ENCODE measurements around the gene RASAL2. TPM values are rescaled to one million over a fixed set of nuclear protein-coding genes. Genes with fewer than 3 reads are reported as not detected.

The RASAL2 gene
- total and polyA plus RNA-seq, 2 of the 13 experiments (the other 11 are each of a cell fraction or from before 2014, with no cell fraction given): 5.4 to 5.9 TPM

- TF ChIP-seq, protein P1, sequence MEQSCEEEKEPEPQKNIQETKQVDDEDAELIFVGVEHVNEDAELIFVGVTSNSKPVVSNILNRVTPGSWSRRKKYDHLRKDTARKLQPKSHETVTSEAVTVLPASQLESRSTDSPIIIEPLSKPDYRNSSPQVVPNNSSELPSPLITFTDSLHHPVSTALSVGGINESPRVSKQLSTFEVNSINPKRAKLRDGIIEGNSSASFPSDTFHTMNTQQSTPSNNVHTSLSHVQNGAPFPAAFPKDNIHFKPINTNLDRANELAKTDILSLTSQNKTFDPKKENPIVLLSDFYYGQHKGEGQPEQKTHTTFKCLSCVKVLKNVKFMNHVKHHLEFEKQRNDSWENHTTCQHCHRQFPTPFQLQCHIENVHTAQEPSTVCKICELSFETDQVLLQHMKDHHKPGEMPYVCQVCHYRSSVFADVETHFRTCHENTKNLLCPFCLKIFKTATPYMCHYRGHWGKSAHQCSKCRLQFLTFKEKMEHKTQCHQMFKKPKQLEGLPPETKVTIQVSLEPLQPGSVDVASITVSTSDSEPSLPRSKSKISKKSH (CRISPR knock-in tag; IDR thresholded peaks at IDR 0.05; ENCODE audit: borderline replicate concordance): 0 out of 2 replicates have a peak, but pooled peaks have one; percentile 23
- no peak for TF ChIP-seq ZSCAN25 (CRISPR knock-in tag; IDR thresholded peaks at IDR 0.05)
- TF ChIP-seq, protein P2, sequence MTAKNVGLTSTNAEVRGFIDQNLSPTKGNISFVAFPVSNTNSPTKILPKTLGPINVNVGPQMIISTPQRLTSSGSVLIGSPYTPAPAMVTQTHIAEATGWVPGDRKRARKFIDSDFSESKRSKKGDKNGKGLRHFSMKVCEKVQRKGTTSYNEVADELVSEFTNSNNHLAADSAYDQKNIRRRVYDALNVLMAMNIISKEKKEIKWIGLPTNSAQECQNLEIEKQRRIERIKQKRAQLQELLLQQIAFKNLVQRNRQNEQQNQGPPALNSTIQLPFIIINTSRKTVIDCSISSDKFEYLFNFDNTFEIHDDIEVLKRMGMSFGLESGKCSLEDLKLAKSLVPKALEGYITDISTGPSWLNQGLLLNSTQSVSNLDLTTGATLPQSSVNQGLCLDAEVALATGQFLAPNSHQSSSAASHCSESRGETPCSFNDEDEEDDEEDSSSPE (CRISPR knock-in tag; IDR thresholded peaks at IDR 0.05): peak; percentile 51; the same call in 1 of the 2 replicates
- peak; percentile 59; the same call in 1 of the 2 replicates for TF ChIP-seq SP2 (CRISPR knock-in tag; IDR thresholded peaks at IDR 0.05)
- no peak for TF ChIP-seq GPBP1L1 (CRISPR knock-in tag; IDR thresholded peaks at IDR 0.05)
- TF ChIP-seq, protein P3, sequence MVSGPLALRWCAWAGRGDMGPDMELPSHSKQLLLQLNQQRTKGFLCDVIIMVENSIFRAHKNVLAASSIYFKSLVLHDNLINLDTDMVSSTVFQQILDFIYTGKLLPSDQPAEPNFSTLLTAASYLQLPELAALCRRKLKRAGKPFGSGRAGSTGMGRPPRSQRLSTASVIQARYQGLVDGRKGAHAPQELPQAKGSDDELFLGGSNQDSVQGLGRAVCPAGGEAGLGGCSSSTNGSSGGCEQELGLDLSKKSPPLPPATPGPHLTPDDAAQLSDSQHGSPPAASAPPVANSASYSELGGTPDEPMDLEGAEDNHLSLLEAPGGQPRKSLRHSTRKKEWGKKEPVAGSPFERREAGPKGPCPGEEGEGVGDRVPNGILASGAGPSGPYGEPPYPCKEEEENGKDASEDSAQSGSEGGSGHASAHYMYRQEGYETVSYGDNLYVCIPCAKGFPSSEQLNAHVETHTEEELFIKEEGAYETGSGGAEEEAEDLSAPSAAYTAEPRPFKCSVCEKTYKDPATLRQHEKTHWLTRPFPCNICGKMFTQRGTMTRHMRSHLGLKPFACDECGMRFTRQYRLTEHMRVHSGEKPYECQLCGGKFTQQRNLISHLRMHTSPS (CRISPR knock-in tag; IDR thresholded peaks at IDR 0.05; ENCODE audit: low read depth): 0 out of 2 replicates have a peak, but pooled peaks have one; percentile 21
- TF ChIP-seq KLF12 (CRISPR knock-in tag; IDR thresholded peaks at IDR 0.05; ENCODE audit: borderline replicate concordance): 0 out of 2 replicates have a peak, but pooled peaks have one; percentile 8
- TF ChIP-seq, protein P4, sequence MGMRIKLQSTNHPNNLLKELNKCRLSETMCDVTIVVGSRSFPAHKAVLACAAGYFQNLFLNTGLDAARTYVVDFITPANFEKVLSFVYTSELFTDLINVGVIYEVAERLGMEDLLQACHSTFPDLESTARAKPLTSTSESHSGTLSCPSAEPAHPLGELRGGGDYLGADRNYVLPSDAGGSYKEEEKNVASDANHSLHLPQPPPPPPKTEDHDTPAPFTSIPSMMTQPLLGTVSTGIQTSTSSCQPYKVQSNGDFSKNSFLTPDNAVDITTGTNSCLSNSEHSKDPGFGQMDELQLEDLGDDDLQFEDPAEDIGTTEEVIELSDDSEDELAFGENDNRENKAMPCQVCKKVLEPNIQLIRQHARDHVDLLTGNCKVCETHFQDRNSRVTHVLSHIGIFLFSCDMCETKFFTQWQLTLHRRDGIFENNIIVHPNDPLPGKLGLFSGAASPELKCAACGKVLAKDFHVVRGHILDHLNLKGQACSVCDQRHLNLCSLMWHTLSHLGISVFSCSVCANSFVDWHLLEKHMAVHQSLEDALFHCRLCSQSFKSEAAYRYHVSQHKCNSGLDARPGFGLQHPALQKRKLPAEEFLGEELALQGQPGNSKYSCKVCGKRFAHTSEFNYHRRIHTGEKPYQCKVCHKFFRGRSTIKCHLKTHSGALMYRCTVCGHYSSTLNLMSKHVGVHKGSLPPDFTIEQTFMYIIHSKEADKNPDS (CRISPR knock-in tag; IDR thresholded peaks at IDR 0.05): peak; percentile 76; the same call in 1 of the 2 replicates
- peak; percentile 17; the same call in 1 of the 2 replicates for TF ChIP-seq RFX3 (CRISPR knock-in tag; IDR thresholded peaks at IDR 0.05)
- TF ChIP-seq IRX3 (CRISPR knock-in tag; IDR thresholded peaks at IDR 0.05; ENCODE audit: borderline replicate concordance, low read depth): no peak
- peak; percentile 38; the same call in 1 of the 2 replicates for TF ChIP-seq SIX4 (CRISPR knock-in tag; IDR thresholded peaks at IDR 0.05)
- no peak for TF ChIP-seq FOXO4 (CRISPR knock-in tag; conservative IDR thresholded peaks at IDR 0.05)
- TF ChIP-seq TFE3 (CRISPR knock-in tag; IDR thresholded peaks at IDR 0.05): no peak
- peak; percentile 85; the same call in 1 of the 2 replicates for TF ChIP-seq MYC (CRISPR knock-in tag; IDR thresholded peaks at IDR 0.05; ENCODE audit: borderline replicate concordance)
- TF ChIP-seq ZMAT3 (CRISPR knock-in tag; conservative IDR thresholded peaks at IDR 0.05): peak; percentile 11; the same call in 1 of the 2 replicates
- TF ChIP-seq POLR2A (IDR thresholded peaks at IDR 0.05; ENCODE audit: insufficient read depth in 1 of 2, low read depth in 2 of 2, low read length in 2 of 2): peak; percentile 40 to 60; a peak in 3 of 4 replicates
- TF ChIP-seq CENPX (CRISPR knock-in tag; IDR thresholded peaks at IDR 0.05): no peak
- TF ChIP-seq ZNF766 (CRISPR knock-in tag; IDR thresholded peaks at IDR 0.05; ENCODE audit: borderline replicate concordance): no peak
These were observed 382 bp upstream of the RASAL2 start (continued) for GRCh38 chr1:178093494-178093950.

Measured in HepG2 (cell line).